ENCODE results near the gene TRPM5.

DNA sequence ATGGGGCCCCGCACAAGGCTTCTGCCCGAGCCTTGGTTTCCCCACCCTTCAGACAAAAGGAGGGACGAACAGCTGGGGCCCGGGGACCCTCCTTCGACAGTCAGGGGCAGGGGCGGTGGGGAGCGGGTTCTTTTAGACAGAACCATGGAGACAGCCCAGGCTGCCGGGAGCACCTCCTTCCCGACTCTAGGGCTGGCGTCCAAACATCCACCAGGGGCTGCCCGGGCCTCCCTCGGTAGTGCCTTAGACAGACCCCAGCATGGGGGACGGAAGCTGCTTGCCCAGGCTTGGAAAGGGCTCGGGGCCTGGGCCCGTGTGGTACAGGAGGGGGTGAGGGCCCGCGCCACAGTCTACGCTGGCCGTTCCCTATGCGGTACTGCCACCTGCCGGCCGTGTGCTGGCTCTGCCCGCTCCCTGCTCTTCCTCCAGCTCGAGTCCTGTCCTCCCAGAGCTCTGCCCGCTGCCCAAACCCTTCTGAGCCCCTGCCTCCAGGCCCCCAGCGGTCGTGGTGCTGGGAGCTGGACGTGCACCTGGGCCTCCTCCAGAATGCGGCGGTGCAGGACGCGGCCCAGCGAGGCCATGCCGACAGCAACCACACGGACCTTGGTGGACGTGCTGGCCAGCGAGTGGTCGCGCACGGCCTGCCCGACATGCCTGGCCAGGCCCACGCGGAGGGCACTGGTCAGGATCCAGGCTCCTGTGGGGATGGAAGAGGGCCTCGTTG lies 23.6 kb downstream of the TRPM5 start:
- TF ChIP-seq, protein P1, sequence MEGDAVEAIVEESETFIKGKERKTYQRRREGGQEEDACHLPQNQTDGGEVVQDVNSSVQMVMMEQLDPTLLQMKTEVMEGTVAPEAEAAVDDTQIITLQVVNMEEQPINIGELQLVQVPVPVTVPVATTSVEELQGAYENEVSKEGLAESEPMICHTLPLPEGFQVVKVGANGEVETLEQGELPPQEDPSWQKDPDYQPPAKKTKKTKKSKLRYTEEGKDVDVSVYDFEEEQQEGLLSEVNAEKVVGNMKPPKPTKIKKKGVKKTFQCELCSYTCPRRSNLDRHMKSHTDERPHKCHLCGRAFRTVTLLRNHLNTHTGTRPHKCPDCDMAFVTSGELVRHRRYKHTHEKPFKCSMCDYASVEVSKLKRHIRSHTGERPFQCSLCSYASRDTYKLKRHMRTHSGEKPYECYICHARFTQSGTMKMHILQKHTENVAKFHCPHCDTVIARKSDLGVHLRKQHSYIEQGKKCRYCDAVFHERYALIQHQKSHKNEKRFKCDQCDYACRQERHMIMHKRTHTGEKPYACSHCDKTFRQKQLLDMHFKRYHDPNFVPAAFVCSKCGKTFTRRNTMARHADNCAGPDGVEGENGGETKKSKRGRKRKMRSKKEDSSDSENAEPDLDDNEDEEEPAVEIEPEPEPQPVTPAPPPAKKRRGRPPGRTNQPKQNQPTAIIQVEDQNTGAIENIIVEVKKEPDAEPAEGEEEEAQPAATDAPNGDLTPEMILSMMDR (IDR thresholded peaks at IDR 0.05): peak; percentile 89 to 97 (median 93)
- TF ChIP-seq POLR2A (IDR thresholded peaks at IDR 0.05): no peak

All from heart left ventricle (tissue), 13 donors.